ENCODE results near the gene ACTMAP.

The ACTMAP gene

GRCh38 chr19:40756502-40757110 lies 6.3 kb upstream of the ACTMAP start:
- no peaks in the 10 kb centered on the region for H3K27me3 ChIP-seq (ENCODE audit: insufficient read depth, low read length)
- no peak overlapping the region for H3K9ac ChIP-seq (ENCODE audit: low read length)
- H3K4me3 ChIP-seq (ENCODE audit: low read depth, low read length, poor library complexity, severe bottlenecking) = peak overlapping the region; percentile 89
- no peak for TF ChIP-seq CTCF (IDR thresholded peaks at IDR 0.05; ENCODE audit: low read length)
- no peak for TF ChIP-seq EZH2 (IDR thresholded peaks at IDR 0.05; ENCODE audit: borderline replicate concordance, low read length)
- peak overlapping the region; percentile 73; the same call in 1 of the 2 replicates for H3K4me2 ChIP-seq (ENCODE audit: low read length)
- H3K36me3 ChIP-seq (ENCODE audit: insufficient read depth, low read length) = peaks cover 89% of the 10 kb centered on the region
- peaks cover 57% of the 10 kb centered on the region for H3K79me2 ChIP-seq (ENCODE audit: insufficient read depth, low read length)
- H3K9me3 ChIP-seq (ENCODE audit: low read length) = no peaks in the 10 kb centered on the region
- no peak overlapping the region for H3K27ac ChIP-seq (ENCODE audit: low read depth, low read length, poor library complexity, severe bottlenecking)
- H3K9me2 ChIP-seq (ENCODE audit: low read depth, low read length) = no peaks in the 10 kb centered on the region
- no peak overlapping the region for H2AFZ ChIP-seq (ENCODE audit: low read length)
- no peaks in the 10 kb centered on the region for H4K20me1 ChIP-seq (ENCODE audit: insufficient read depth, low read length)
- no peaks in the 10 kb centered on the region for H3F3A ChIP-seq (ENCODE audit: insufficient read depth, low read length)
- peaks cover 44% of the 10 kb centered on the region for H3K4me1 ChIP-seq (ENCODE audit: insufficient read depth, low read length, severe bottlenecking)

GRCh38 chr19:40755791-40756190 lies 5.5 kb upstream of the ACTMAP start:
- H4K20me1 ChIP-seq (ENCODE audit: insufficient read depth, low read length) = no peaks in the 10 kb centered on the region
- H3K36me3 ChIP-seq (ENCODE audit: insufficient read depth, low read length) = peaks cover 87% of the 10 kb centered on the region
- no peaks in the 10 kb centered on the region for H3F3A ChIP-seq (ENCODE audit: insufficient read depth, low read length)
- H3K9me2 ChIP-seq (ENCODE audit: low read depth, low read length) = no peaks in the 10 kb centered on the region
- H2AFZ ChIP-seq (ENCODE audit: low read length) = no peak overlapping the region
- no peak overlapping the region; the same call in 1 of the 2 replicates for H3K9ac ChIP-seq (ENCODE audit: low read length)
- no peaks in the 10 kb centered on the region for H3K9me3 ChIP-seq (ENCODE audit: low read length)
- peak overlapping the region; percentile 89 for H3K4me3 ChIP-seq (ENCODE audit: low read depth, low read length, poor library complexity, severe bottlenecking)
- peaks cover 63% of the 10 kb centered on the region for H3K79me2 ChIP-seq (ENCODE audit: insufficient read depth, low read length)
- TF ChIP-seq CTCF (IDR thresholded peaks at IDR 0.05; ENCODE audit: low read length) (no peak), EZH2 (IDR thresholded peaks at IDR 0.05; ENCODE audit: borderline replicate concordance, low read length) (no peak)
- H3K27ac ChIP-seq (ENCODE audit: low read depth, low read length, poor library complexity, severe bottlenecking) = peak overlapping the region; percentile 62
- H3K27me3 ChIP-seq (ENCODE audit: insufficient read depth, low read length) = no peaks in the 10 kb centered on the region
- peak overlapping the region; percentile 73 for H3K4me2 ChIP-seq (ENCODE audit: low read length)
- H3K4me1 ChIP-seq (ENCODE audit: insufficient read depth, low read length, severe bottlenecking) = peaks cover 44% of the 10 kb centered on the region

GRCh38 chr19:40755248-40755624 lies 5.0 kb upstream of the ACTMAP start:
- H4K20me1 ChIP-seq (ENCODE audit: insufficient read depth, low read length) = no peaks in the 10 kb centered on the region
- H3K4me2 ChIP-seq (ENCODE audit: low read length) = peak overlapping the region; percentile 73
- peaks cover 44% of the 10 kb centered on the region for H3K4me1 ChIP-seq (ENCODE audit: insufficient read depth, low read length, severe bottlenecking)
- no peak overlapping the region for H2AFZ ChIP-seq (ENCODE audit: low read length)
- H3K27ac ChIP-seq (ENCODE audit: low read depth, low read length, poor library complexity, severe bottlenecking) = peak overlapping the region; percentile 62
- H3K9me2 ChIP-seq (ENCODE audit: low read depth, low read length) = no peaks in the 10 kb centered on the region
- H3K9ac ChIP-seq (ENCODE audit: low read length) = no peak overlapping the region; the same call in 1 of the 2 replicates
- H3K9me3 ChIP-seq (ENCODE audit: low read length) = no peaks in the 10 kb centered on the region
- TF ChIP-seq CTCF (IDR thresholded peaks at IDR 0.05; ENCODE audit: low read length) = no peak
- no peak for TF ChIP-seq EZH2 (IDR thresholded peaks at IDR 0.05; ENCODE audit: borderline replicate concordance, low read length)
- H3K36me3 ChIP-seq (ENCODE audit: insufficient read depth, low read length) = peaks cover 81% of the 10 kb centered on the region
- no peaks in the 10 kb centered on the region for H3F3A ChIP-seq (ENCODE audit: insufficient read depth, low read length)
- peak overlapping the region; percentile 89 for H3K4me3 ChIP-seq (ENCODE audit: low read depth, low read length, poor library complexity, severe bottlenecking)
- no peaks in the 10 kb centered on the region for H3K27me3 ChIP-seq (ENCODE audit: insufficient read depth, low read length)
- peaks cover 63% of the 10 kb centered on the region for H3K79me2 ChIP-seq (ENCODE audit: insufficient read depth, low read length)
